Stomach (tissue), 4 donors: ENCODE results near the gene KLHL30.

Experiments
- CTCF ChIP-seq, 7 experiments: fragments of 450-650 bp in 4 of 7; fragments of 200-600 bp in 3 of 7; sonication (generic) in 3 of 7; IDR thresholded peaks; one replicate each; pipeline ENCODE4 v1.5.1; 2016 to 2019; ENCODE audit warnings: antibody characterized with exemption in 7 of 7, control low read depth in 2 of 7, mild to moderate bottlenecking in 1 of 7
- EP300 ChIP-seq: sonication (generic); formaldehyde crosslinking; IDR thresholded peaks from one replicate; pipeline ENCODE4 v1.6.1; 2017; ENCODE audit warnings: antibody characterized with exemption
- POLR2A ChIP-seq, 4 donors: fragments of 450-650 bp; IDR thresholded peaks; one replicate each; pipeline ENCODE4 v1.6.1; 2016; ENCODE audit warnings: antibody characterized with exemption in 4 of 4, control low read depth in 2 of 4, mild to moderate bottlenecking in 1 of 4, moderate library complexity in 1 of 4

- no peak for TF ChIP-seq POLR2A (IDR thresholded peaks at IDR 0.05)
- TF ChIP-seq CTCF (IDR thresholded peaks at IDR 0.05): no peak
- no peak for TF ChIP-seq EP300
Observed at GRCh38 chr2:238151628-238152235, 13.3 kb downstream of the KLHL30 start.
